Astrocyte (in vitro differentiated cells and primary cell): ENCODE results near the gene LRMDA. TPM values are rescaled to one million over a fixed set of nuclear protein-coding genes. Genes with fewer than 3 reads are reported as not detected.

Experiments used
- DNase-seq: peaks from one replicate; pipeline ENCODE4 v3.0.0-alpha.2; 2010; ENCODE audit warnings: low read depth
- FAIRE-seq: peaks from 2 replicates; lab custom pipeline; 2011; peaks lifted over from hg19 to GRCh38; lab: Jason Lieb, UNC
- H2AFZ ChIP-seq: 2 replicates; pipeline ENCODE4 v1.6.0; 2012; ENCODE audit warnings: low read depth, low read length, inconsistent platforms
- H3K27ac ChIP-seq: 2 replicates; pipeline ENCODE4 v1.5.1; 2011; ENCODE audit warnings: low read depth, low read length, inconsistent platforms
- H3K27me3 ChIP-seq: 2 replicates; pipeline ENCODE4 v1.6.0; 2011; ENCODE audit warnings: low read length, inconsistent platforms; ENCODE audit not compliant: insufficient read depth
- H3K36me3 ChIP-seq: 2 replicates; pipeline ENCODE4 v1.5.1; 2011; ENCODE audit warnings: low read length, inconsistent platforms; ENCODE audit not compliant: insufficient read depth
- H3K4me1 ChIP-seq: 2 replicates; pipeline ENCODE4 v1.5.1; 2011; ENCODE audit warnings: low read length, inconsistent platforms; ENCODE audit not compliant: insufficient read depth
- H3K4me2 ChIP-seq: 2 replicates; pipeline ENCODE4 v1.6.0; 2012; ENCODE audit warnings: low read length, inconsistent platforms
- H3K4me3 ChIP-seq: 2 replicates; pipeline ENCODE4 v1.5.1; 2011; ENCODE audit warnings: low read depth, mild to moderate bottlenecking, low read length, inconsistent platforms; ENCODE audit not compliant: insufficient read depth
- H3K79me2 ChIP-seq: 2 replicates; pipeline ENCODE4 v1.6.0; 2012; ENCODE audit warnings: mild to moderate bottlenecking, low read length, inconsistent platforms; ENCODE audit not compliant: insufficient read depth
- H3K9ac ChIP-seq: 2 replicates; pipeline ENCODE4 v1.6.0; 2012; ENCODE audit warnings: mild to moderate bottlenecking, low read length, inconsistent platforms
- H3K9me3 ChIP-seq: 2 replicates; pipeline ENCODE4 v1.5.1; 2012; ENCODE audit warnings: low read depth, mild to moderate bottlenecking, low read length, inconsistent platforms; ENCODE audit not compliant: insufficient read depth
- H4K20me1 ChIP-seq: 2 replicates; pipeline ENCODE4 v1.6.0; 2012; ENCODE audit warnings: low read length, inconsistent platforms; ENCODE audit not compliant: insufficient read depth
- H3K27ac Mint-ChIP-seq: one replicate; pipeline ENCODE4 v1.8.0; 2021; ENCODE audit warnings: mild to moderate bottlenecking, mixed read lengths; ENCODE audit not compliant: unreplicated experiment
- H3K27me3 Mint-ChIP-seq: one replicate; pipeline ENCODE4 v1.8.0; 2021; ENCODE audit warnings: low read depth, mixed read lengths; ENCODE audit not compliant: unreplicated experiment
- H3K36me3 Mint-ChIP-seq: one replicate; pipeline ENCODE4 v1.8.0; 2021; ENCODE audit warnings: low read depth, mixed read lengths; ENCODE audit not compliant: unreplicated experiment
- H3K4me1 Mint-ChIP-seq: one replicate; pipeline ENCODE4 v1.8.0; 2021; ENCODE audit warnings: low read depth, mixed read lengths; ENCODE audit not compliant: unreplicated experiment
- H3K4me3 Mint-ChIP-seq: one replicate; pipeline ENCODE4 v1.8.0; 2021; ENCODE audit warnings: mild to moderate bottlenecking, moderate library complexity, mixed read lengths; ENCODE audit not compliant: unreplicated experiment
- H3K9me3 Mint-ChIP-seq: one replicate; pipeline ENCODE4 v1.8.0; 2021; ENCODE audit warnings: mild to moderate bottlenecking, mixed read lengths; ENCODE audit not compliant: unreplicated experiment
- EZH2 ChIP-seq: IDR thresholded peaks from 2 replicates; pipeline ENCODE4 v1.6.1; 2012; ENCODE audit warnings: mild to moderate bottlenecking, low read length, inconsistent platforms; ENCODE audit not compliant: insufficient read depth
- total RNA-seq: library from RNA; stranded (reverse); gene quantifications from 2 replicates; pipeline ENCODE4 v1.2.1, GENCODE V29; 2021
- TF ChIP-seq, protein P1 (sequence below): IDR thresholded peaks from 2 replicates; pipeline ENCODE4 v1.5.1; 2011; ENCODE audit warnings: low read depth, mild to moderate bottlenecking, inconsistent platforms, low read length, moderate library complexity; ENCODE audit not compliant: insufficient read depth

The LRMDA gene
- total RNA-seq, 1 donor from 2014 or later: 2.7 TPM

DNA sequence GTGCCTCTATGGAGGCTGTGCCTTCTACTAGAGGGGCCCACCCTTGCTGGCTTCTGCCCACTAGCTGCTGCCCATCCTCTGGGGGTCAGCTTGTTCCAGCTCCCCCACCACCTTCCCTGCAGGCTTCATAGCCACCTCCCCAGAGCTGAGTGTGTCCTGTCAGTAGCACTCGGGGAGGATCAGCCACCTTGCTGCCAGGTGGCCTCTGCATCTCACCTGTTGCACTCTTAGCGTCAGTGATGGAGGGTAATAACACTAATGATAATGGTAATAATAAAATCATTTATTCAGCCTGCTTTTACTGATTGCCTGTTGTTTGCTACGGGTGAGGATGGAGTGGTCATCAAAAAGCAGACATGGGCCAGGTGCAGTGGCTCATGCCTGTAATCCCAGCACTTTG, 377.6 kb downstream of the LRMDA start:
- H3K27ac ChIP-seq: no peak overlapping the region
- FAIRE-seq: no peak

DNA sequence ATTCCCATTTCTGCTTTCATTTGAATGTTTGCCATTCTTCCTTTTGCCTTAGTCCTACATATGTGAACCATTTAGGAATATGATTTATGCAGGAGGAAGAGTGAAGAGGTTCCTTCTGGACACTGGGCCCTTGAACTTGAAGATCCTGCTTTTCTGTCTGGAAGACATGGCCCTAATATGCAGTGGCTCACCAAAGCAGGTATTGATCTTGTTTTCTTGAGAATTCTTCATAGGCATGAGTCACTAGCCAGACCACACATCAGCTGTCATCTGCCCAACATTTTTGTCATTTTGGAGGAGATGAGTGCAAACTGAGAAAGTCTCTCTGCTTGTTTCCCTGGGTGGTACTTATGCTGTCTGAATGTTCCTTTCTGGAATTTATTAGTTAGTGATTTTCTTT, 382.6 kb downstream of the LRMDA start:
- Mint-ChIP-seq H3K27ac (no peak overlapping the region), H3K36me3 (no peaks in the 10 kb centered on the region), H3K9me3 (peaks cover 6% of the 10 kb centered on the region), H3K4me1 (peaks cover 11% of the 10 kb centered on the region), H3K4me3 (no peak overlapping the region), H3K27me3 (peaks cover 31% of the 10 kb centered on the region)
- no peak for FAIRE-seq
- no peak overlapping the region for H2AFZ ChIP-seq
- H3K4me3 ChIP-seq: no peak overlapping the region
- H3K36me3 ChIP-seq: no peaks in the 10 kb centered on the region
- no peak overlapping the region for H3K27ac ChIP-seq
- TF ChIP-seq, protein P1, sequence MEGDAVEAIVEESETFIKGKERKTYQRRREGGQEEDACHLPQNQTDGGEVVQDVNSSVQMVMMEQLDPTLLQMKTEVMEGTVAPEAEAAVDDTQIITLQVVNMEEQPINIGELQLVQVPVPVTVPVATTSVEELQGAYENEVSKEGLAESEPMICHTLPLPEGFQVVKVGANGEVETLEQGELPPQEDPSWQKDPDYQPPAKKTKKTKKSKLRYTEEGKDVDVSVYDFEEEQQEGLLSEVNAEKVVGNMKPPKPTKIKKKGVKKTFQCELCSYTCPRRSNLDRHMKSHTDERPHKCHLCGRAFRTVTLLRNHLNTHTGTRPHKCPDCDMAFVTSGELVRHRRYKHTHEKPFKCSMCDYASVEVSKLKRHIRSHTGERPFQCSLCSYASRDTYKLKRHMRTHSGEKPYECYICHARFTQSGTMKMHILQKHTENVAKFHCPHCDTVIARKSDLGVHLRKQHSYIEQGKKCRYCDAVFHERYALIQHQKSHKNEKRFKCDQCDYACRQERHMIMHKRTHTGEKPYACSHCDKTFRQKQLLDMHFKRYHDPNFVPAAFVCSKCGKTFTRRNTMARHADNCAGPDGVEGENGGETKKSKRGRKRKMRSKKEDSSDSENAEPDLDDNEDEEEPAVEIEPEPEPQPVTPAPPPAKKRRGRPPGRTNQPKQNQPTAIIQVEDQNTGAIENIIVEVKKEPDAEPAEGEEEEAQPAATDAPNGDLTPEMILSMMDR: no peak
- TF ChIP-seq EZH2: no peak
- no peaks in the 10 kb centered on the region for H3K4me1 ChIP-seq
- H3K9me3 ChIP-seq: no peaks in the 10 kb centered on the region
- peaks cover 8% of the 10 kb centered on the region for H3K27me3 ChIP-seq
- H4K20me1 ChIP-seq: no peaks in the 10 kb centered on the region
- no peak overlapping the region for H3K9ac ChIP-seq
- H3K4me2 ChIP-seq: no peak overlapping the region
- no peak for DNase-seq
- no peaks in the 10 kb centered on the region for H3K79me2 ChIP-seq

More for the DNA sequence above, 377.6 kb downstream of the LRMDA start:
- Histone ChIP-seq H3K27me3 (peaks cover 5% of the 10 kb centered on the region), H4K20me1 (no peaks in the 10 kb centered on the region), H3K36me3 (no peaks in the 10 kb centered on the region), H3K4me2 (no peak overlapping the region), H2AFZ (no peak overlapping the region), H3K9me3 (no peaks in the 10 kb centered on the region), H3K4me1 (no peaks in the 10 kb centered on the region), H3K79me2 (no peaks in the 10 kb centered on the region), H3K9ac (no peak overlapping the region), H3K4me3 (no peak overlapping the region)
- H3K27me3 Mint-ChIP-seq: peaks cover 35% of the 10 kb centered on the region
- peaks cover 6% of the 10 kb centered on the region for H3K9me3 Mint-ChIP-seq
- H3K4me1 Mint-ChIP-seq: peaks cover 3% of the 10 kb centered on the region
- TF ChIP-seq, protein P1: no peak
- no peak for TF ChIP-seq EZH2
- H3K36me3 Mint-ChIP-seq: no peaks in the 10 kb centered on the region
- no peak for DNase-seq
- no peak overlapping the region for H3K4me3 Mint-ChIP-seq
- no peak overlapping the region for H3K27ac Mint-ChIP-seq

DNA sequence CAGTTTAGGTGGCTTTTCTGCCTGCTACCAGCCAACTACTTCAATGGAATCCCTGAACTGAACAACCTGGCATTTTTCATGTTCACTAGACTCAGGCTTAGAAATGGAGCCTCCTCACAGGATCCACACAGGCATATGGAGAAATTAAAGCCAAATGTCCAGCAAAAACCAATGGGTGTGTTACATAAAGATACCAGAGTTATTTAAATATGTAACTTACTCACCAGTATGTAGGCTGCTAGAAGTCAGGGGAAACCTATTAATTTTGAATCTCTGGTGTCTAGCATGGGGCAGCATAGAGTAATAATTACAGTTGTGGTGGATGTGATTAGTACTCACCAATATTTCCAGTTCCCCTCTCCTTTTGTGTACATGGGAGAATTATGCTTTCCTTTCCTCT, 383.6 kb downstream of the LRMDA start:
- Histone ChIP-seq H3K27ac (no peak overlapping the region), H3K9me3 (no peaks in the 10 kb centered on the region), H3K79me2 (no peaks in the 10 kb centered on the region), H3K9ac (no peak overlapping the region), H3K27me3 (peaks cover 8% of the 10 kb centered on the region), H3K4me3 (no peak overlapping the region), H2AFZ (no peak overlapping the region), H3K4me1 (no peaks in the 10 kb centered on the region), H4K20me1 (no peaks in the 10 kb centered on the region), H3K4me2 (no peak overlapping the region), H3K36me3 (no peaks in the 10 kb centered on the region)
- Mint-ChIP-seq H3K9me3 (peaks cover 6% of the 10 kb centered on the region), H3K27me3 (peaks cover 25% of the 10 kb centered on the region), H3K4me1 (peaks cover 11% of the 10 kb centered on the region), H3K4me3 (no peak overlapping the region), H3K36me3 (no peaks in the 10 kb centered on the region), H3K27ac (no peak overlapping the region)
- TF ChIP-seq, protein P1: no peak
- TF ChIP-seq EZH2: no peak
- DNase-seq (no peak), FAIRE-seq (no peak)
